ENCODE measurements around the gene PCDHGA7.

The PCDHGA7 gene

GRCh38 chr5:141355641-141356040, 26.9 kb upstream of the PCDHGA7 start (continued):
- TF ChIP-seq ZNF280C (tag by site-specific recombination; IDR thresholded peaks at IDR 0.05), result no peak
- TF ChIP-seq ZSCAN5A (tag by site-specific recombination; IDR thresholded peaks at IDR 0.05), result no peak
- no peak for TF ChIP-seq ZBTB1 (tag by site-specific recombination; IDR thresholded peaks at IDR 0.05)
- TF ChIP-seq ZNF398 (tag by site-specific recombination; IDR thresholded peaks at IDR 0.05), result no peak
- no peak for TF ChIP-seq ZNF48 (tag by site-specific recombination; IDR thresholded peaks at IDR 0.05)
- no peak for TF ChIP-seq ELK4 (IDR thresholded peaks at IDR 0.05; ENCODE audit: borderline replicate concordance, low read depth, low read length)

GRCh38 chr5:141356133-141356532, 26.4 kb upstream of the PCDHGA7 start:
- ChIA-PET CTCF (interaction anchor here (0.5 to 2.6 kb wide), 9 partner anchors 13 to 208 kb away, joined by 3 to 17 read pairs (median 5); partner anchors contain the start of gene PCDHGA2), POLR2A (no interaction called here)
- Histone ChIP-seq H3K4me3 (ENCODE audit: low read depth, low read length) (no peak overlapping the region), H3K27ac (ENCODE audit: extremely low read depth, low read depth, low read length) (no peak overlapping the region), H3K9me3 (ENCODE audit: control insufficient read depth, insufficient read depth, low read depth, low read length) (peaks cover 3% of the 10 kb centered on the region; the same call in 1 of the 2 replicates), H3K4me1 (ENCODE audit: control insufficient read depth, insufficient read depth, low read length) (no peaks in the 10 kb centered on the region), H3K36me3 (ENCODE audit: control insufficient read depth in 2 of 2, insufficient read depth in 1 of 2, low read length in 2 of 2) (no peaks in the 10 kb centered on the region)
- TF ChIP-seq ZNF585B (tag by site-specific recombination; IDR thresholded peaks at IDR 0.05) (no peak), BCL11B (tag by site-specific recombination; IDR thresholded peaks at IDR 0.05; ENCODE audit: low read depth) (no peak), ZNF843 (tag by site-specific recombination; IDR thresholded peaks at IDR 0.05) (no peak), ZNF624 (tag by site-specific recombination; IDR thresholded peaks at IDR 0.05) (no peak), PATZ1 (tag by site-specific recombination; IDR thresholded peaks at IDR 0.05) (no peak), ZNF600 (tag by site-specific recombination; IDR thresholded peaks at IDR 0.05) (no peak), KLF9 (tag by site-specific recombination; IDR thresholded peaks at IDR 0.05; ENCODE audit: low read depth) (no peak), ZFP3 (tag by site-specific recombination; IDR thresholded peaks at IDR 0.05; ENCODE audit: low read depth) (no peak), TRIM28 (IDR thresholded peaks at IDR 0.05; ENCODE audit: borderline replicate concordance, low read length) (no peak), ZNF280D (tag by site-specific recombination; IDR thresholded peaks at IDR 0.05) (no peak), ZNF777 (tag by site-specific recombination; IDR thresholded peaks at IDR 0.05; ENCODE audit: borderline replicate concordance) (no peak), ZNF138 (tag by site-specific recombination; IDR thresholded peaks at IDR 0.05; ENCODE audit: borderline replicate concordance) (no peak), ZNF48 (tag by site-specific recombination; IDR thresholded peaks at IDR 0.05) (no peak), ZBTB7A (tag by site-specific recombination; IDR thresholded peaks at IDR 0.05; ENCODE audit: low read depth) (no peak), ATF2 (tag by site-specific recombination; IDR thresholded peaks at IDR 0.05; ENCODE audit: low read depth) (no peak), ZNF146 (tag by site-specific recombination; IDR thresholded peaks at IDR 0.05) (no peak), ZNF692 (tag by site-specific recombination; IDR thresholded peaks at IDR 0.05) (no peak)
